ENCODE measurements around the gene SPTB. TPM values are rescaled to one million over a fixed set of nuclear protein-coding genes. Genes with fewer than 3 reads are reported as not detected.

The SPTB gene
- total RNA-seq, 1 experiment from 2014 or later = 2.3 TPM

DNA sequence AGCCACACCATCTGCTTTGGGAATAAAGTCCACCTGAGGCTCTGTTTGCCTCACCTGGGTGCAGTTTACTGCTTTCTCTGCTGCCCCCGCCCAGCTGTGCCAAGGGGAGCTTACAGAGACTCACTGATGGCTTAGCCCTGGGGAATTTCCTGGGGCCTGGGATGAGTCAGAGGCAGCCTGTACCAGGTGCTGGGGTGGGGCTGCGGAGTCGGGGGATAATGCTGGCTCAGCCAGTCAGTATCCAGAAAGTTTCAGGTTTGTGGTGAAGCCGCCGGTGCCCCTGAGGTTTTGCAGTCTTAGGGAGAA is 153.2 kb downstream of the SPTB start:
- ATAC-seq = peak; percentile 98
- no peaks in the 10 kb centered on the region for H3K9me3 ChIP-seq (ENCODE audit: low read length)
- peak overlapping the region; percentile 84 for H3K27ac ChIP-seq (ENCODE audit: low read length)
- H3K4me3 ChIP-seq (ENCODE audit: low read length) = peak overlapping the region; percentile 29; the same call in 1 of the 2 replicates
- peak overlapping the region; percentile 34 for H3K9ac ChIP-seq (ENCODE audit: low read length)
- H3K4me2 ChIP-seq (ENCODE audit: low read length) = peak overlapping the region; percentile 74
- peaks cover 10% of the 10 kb centered on the region for H3K36me3 ChIP-seq (ENCODE audit: low read depth, low read length)
- TF ChIP-seq EZH2phosphoT487 (IDR thresholded peaks at IDR 0.05; ENCODE audit: borderline replicate concordance, low read length) = no peak
- TF ChIP-seq EZH2 (IDR thresholded peaks at IDR 0.05; ENCODE audit: low read length, unreplicated experiment) = no peak
- TF ChIP-seq, protein P1, sequence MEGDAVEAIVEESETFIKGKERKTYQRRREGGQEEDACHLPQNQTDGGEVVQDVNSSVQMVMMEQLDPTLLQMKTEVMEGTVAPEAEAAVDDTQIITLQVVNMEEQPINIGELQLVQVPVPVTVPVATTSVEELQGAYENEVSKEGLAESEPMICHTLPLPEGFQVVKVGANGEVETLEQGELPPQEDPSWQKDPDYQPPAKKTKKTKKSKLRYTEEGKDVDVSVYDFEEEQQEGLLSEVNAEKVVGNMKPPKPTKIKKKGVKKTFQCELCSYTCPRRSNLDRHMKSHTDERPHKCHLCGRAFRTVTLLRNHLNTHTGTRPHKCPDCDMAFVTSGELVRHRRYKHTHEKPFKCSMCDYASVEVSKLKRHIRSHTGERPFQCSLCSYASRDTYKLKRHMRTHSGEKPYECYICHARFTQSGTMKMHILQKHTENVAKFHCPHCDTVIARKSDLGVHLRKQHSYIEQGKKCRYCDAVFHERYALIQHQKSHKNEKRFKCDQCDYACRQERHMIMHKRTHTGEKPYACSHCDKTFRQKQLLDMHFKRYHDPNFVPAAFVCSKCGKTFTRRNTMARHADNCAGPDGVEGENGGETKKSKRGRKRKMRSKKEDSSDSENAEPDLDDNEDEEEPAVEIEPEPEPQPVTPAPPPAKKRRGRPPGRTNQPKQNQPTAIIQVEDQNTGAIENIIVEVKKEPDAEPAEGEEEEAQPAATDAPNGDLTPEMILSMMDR (conservative IDR thresholded peaks at IDR 0.05; ENCODE audit: low read depth, low read length) = no peak
- intact Hi-C loops (cut with micrococcal nuclease) = loop anchor here (1.0 kb wide), 2 partner anchors 21 to 36 kb away; no protein-coding TSS in a partner anchor
- H3K9me2 ChIP-seq (replicated peaks; ENCODE audit: low read length) = no peaks in the 10 kb centered on the region
- H4K20me1 ChIP-seq (ENCODE audit: low read length) = no peaks in the 10 kb centered on the region
- H3K79me2 ChIP-seq (ENCODE audit: low read length) = peaks cover 63% of the 10 kb centered on the region
- no peaks in the 10 kb centered on the region for H3K27me3 ChIP-seq (ENCODE audit: low read length)
- DNase-seq = peak; percentile 96
- POLR2A ChIA-PET (ENCODE audit: unreplicated experiment) = interaction anchor here (0.6 to 0.8 kb wide), 2 partner anchors 186 to 223 kb away, joined by 3 to 6 read pairs; partner anchors contain the start of gene HSPA2
- CTCF ChIA-PET = interaction anchor here (0.7 to 1.1 kb wide), 5 partner anchors 36 to 53 kb away, joined by 3 to 6 read pairs (median 3); no protein-coding TSS in a partner anchor
- H3K4me1 ChIP-seq (ENCODE audit: insufficient read depth, low read length) = peaks cover 46% of the 10 kb centered on the region
- no TSS peak for BruUV-seq (replicated peaks)
- no peak overlapping the region for H2AFZ ChIP-seq (ENCODE audit: low read length)
- H3F3A ChIP-seq (ENCODE audit: low read length, unreplicated experiment) = no peaks in the 10 kb centered on the region

DNA sequence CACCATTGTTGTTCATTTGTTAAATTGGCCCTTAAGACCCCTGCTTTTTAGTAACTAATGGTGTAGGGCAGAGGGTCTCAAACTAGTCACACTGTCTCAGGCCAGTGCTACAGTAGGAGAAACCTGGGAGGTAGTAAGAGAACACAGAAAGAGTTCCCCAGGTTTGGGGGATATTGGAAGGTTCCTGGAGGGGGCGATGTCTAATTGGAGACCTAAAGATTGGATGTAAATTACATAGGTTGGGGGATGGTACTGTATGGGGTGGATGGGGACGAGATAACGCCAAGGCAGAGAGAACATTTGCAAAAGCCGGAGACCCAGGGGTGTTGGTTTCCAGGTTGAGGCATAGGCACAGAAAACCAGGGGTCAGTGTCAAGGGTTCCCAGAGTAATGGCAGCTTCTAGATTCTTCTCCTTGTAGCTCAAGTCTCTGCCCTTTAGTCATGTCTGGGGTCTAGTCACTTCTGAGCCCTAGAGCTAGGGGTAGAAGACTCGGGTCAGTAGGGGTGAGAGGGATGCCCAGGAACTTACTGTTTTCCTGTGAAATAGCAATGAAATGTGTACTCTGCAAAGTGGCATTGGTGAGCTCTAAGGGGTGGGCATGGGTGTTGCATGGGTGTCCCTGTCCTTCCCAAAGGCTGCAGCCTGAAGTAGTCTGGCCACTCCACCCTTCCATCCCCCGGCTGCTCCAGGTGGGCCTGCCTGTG is 153.7 kb downstream of the SPTB start:
- peak overlapping the region; percentile 84 for H3K27ac ChIP-seq (ENCODE audit: low read length)
- H3K9ac ChIP-seq (ENCODE audit: low read length) = peak overlapping the region; percentile 32; the same call in 1 of the 2 replicates
- peaks cover 68% of the 10 kb centered on the region for H3K79me2 ChIP-seq (ENCODE audit: low read length)
- H4K20me1 ChIP-seq (ENCODE audit: low read length) = no peaks in the 10 kb centered on the region
- peak overlapping the region; percentile 74 for H3K4me2 ChIP-seq (ENCODE audit: low read length)
- no peaks in the 10 kb centered on the region for H3K9me3 ChIP-seq (ENCODE audit: low read length)
- H3F3A ChIP-seq (ENCODE audit: low read length, unreplicated experiment) = no peaks in the 10 kb centered on the region
- intact Hi-C loops (cut with micrococcal nuclease) = loop anchor here (1.0 kb wide), 2 partner anchors 21 to 36 kb away; no protein-coding TSS in a partner anchor
- ATAC-seq (no peak), DNase-seq (no peak)
- H3K27me3 ChIP-seq (ENCODE audit: low read length) = no peaks in the 10 kb centered on the region
- H3K4me1 ChIP-seq (ENCODE audit: insufficient read depth, low read length) = peaks cover 51% of the 10 kb centered on the region
- peaks cover 10% of the 10 kb centered on the region for H3K36me3 ChIP-seq (ENCODE audit: low read depth, low read length)
- peak overlapping the region; percentile 29; the same call in 1 of the 2 replicates for H3K4me3 ChIP-seq (ENCODE audit: low read length)
- no peaks in the 10 kb centered on the region for H3K9me2 ChIP-seq (replicated peaks; ENCODE audit: low read length)
- no peak for TF ChIP-seq EZH2phosphoT487 (IDR thresholded peaks at IDR 0.05; ENCODE audit: borderline replicate concordance, low read length)
- TF ChIP-seq, protein P1 (conservative IDR thresholded peaks at IDR 0.05; ENCODE audit: low read depth, low read length) = peak; percentile 47; the same call in 1 of the 2 replicates
- H2AFZ ChIP-seq (ENCODE audit: low read length) = no peak overlapping the region
- ChIA-PET CTCF (interaction anchor here (0.7 to 1.1 kb wide), 6 partner anchors 36 to 53 kb away, joined by 3 to 6 read pairs (median 4); no protein-coding TSS in a partner anchor), POLR2A (ENCODE audit: unreplicated experiment) (interaction anchor here (0.6 to 0.8 kb wide), 5 partner anchors 24 to 867 kb away, joined by 3 to 10 read pairs (median 6); partner anchors contain the start of gene HSPA2)
- no TSS peak for BruUV-seq (replicated peaks)

Data from PC-3 (cell line).